DMS114 treated with DMSO at 0.1 percent for 48 hours (cell line): ENCODE results near the gene AGAP1.

ENCODE experiments used
- DNase-seq: peaks from one replicate; lab custom pipeline; 2025; ENCODE audit not compliant: unreplicated experiment; lab: John Stamatoyannopoulos, UW

The AGAP1 gene

DNA sequence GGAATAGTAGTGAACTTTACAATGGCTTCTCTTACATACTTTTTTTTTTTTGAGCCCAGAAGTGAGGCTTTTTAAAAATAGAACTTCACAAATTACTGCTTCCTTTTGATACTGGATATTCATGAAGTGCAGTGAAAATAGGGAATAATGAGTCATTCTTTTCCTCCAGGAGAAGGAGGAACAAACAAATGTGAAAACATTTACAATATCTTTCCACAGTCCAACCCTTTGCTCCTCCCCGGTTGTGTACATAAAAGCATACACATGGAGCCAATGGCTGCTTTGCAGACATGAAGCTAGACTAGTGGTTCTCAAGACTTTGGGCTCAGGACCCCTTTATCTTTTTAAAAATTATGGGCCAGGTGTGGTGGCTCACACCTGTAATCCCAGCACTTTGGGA lies 407.4 kb downstream of the AGAP1 start:
- no peak for DNase-seq

DNA sequence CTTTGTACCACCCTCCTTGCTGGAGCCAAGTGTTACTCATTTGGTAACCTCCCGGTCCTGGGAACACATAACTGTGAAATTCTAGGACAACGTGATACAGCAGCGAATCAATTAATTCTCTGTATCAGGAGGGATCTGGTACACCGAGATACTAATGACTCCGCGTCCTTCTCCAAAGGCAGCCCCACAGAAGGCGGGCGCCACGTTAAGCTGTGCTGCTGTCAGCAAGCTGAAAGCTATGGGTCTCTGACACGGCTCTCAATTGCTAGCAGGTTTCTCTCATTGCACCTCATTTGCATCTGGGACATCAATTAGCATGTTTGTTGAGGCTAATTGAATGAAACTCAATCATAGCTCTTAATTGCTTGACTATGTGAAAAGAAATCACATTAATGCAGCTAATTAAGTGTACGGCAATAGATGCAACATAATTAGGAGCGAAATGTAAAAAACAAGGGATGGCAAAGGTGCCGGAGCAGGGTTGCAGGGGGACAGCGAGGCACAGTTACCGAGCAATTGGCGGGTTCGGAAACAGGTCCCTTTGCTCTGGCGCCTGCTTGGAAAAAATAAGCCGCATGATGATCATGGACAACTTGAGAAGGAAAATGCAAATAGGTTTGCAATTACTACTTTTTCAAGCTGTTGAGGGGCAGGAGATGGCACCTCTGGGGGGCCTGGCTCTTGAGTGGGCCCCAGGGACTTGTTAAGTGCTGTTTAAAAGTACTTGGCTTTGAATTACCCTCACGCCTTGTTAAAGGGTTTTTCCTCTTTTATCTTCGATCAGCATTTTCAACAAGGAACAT lies 410.1 kb downstream of the AGAP1 start:
- DNase-seq, result no peak

DNA sequence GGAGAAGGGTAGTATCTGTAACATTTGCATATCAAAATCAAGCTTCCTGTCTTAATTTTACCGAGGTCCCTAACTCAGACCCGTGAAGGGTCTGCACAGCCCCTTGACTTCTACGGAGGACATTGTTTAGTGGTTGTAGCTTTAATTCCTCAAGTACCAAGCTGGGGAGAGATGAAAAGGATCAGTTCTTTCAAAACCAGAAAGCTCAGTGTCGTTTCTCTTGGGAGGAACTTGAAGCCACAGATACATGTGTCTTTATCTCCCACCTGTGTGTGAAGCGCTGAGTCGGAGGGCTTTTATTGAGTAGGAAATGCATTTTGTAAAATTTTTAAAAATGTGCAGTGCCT lies 410.7 kb downstream of the AGAP1 start:
- no peak for DNase-seq

DNA sequence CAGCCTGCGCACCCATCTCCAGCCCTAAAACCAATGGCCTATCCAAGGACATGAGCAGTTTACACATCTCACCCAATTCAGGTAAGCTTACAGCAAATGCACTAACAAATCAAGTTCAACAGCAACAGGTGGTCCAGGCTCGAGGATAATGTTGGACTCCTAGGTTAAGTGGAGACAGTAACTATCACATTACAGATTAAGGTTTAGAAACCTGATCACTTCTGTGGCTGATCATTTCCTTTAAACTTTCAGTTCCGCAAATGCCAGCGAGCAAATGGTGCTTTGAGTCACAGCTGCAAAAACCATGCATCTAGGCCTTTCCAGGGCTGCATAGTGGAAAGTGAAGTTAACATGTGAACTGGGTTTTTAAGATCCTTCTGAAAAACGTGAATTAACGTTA lies 415.0 kb downstream of the AGAP1 start:
- no peak for DNase-seq

DNA sequence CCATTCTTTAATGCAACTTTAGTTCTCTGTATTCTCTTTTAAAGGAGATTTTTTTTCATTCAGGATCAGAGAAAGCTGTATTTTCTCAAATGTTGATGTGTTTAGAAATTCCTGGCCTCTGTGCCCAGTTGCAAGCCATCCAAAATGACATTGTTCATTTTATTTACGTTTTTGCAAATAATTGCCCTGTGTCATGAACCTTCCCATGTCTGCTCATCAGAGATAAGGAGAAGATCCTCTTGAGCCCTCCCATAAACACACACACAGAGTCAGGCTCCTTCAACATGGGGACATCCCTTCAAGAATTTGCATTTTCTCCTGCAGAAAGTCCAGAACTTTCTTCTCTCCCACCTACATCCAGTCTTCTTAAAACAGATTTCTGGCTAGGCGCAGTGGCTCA lies 415.5 kb downstream of the AGAP1 start:
- DNase-seq, result no peak

DNA sequence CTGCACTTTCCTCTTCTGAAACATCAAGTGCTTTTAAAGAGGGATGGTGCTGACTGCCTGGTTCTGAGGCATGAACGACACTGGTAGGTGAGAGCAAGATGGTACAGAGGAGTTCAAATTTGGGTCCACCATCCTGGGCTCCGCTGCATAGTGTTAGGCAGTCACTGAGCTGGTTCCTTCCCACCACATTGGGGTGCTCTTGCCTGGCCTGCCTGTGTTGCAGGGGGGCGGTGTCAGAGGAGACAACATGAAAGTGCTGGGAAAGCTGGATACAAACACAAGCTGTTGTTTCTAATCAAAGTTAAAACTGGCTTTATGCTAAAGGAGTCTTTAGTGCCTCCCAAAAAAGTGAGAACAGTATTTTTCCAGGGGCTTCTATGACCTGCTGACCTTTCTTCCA lies 416.2 kb downstream of the AGAP1 start:
- no peak for DNase-seq

DNA sequence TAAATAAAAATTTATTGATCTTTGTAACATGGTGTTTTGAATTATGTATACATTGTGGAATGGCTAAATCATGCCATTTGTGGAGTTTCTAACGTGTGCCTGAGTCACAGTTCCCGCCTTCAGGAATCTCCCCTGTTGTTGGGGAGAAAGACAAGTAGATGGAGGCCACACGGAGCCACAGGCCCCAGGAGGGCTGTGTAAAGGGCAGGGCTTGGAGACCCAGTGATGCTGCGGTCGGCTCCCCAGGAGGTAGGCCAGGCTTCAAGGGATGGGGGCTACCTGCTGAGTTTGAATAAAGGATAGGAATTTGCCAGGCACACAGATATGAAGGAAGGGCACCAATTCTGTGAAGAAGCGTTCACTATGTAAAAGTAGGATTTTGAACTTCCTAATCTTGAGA lies 417.3 kb downstream of the AGAP1 start:
- DNase-seq, result no peak

DNA sequence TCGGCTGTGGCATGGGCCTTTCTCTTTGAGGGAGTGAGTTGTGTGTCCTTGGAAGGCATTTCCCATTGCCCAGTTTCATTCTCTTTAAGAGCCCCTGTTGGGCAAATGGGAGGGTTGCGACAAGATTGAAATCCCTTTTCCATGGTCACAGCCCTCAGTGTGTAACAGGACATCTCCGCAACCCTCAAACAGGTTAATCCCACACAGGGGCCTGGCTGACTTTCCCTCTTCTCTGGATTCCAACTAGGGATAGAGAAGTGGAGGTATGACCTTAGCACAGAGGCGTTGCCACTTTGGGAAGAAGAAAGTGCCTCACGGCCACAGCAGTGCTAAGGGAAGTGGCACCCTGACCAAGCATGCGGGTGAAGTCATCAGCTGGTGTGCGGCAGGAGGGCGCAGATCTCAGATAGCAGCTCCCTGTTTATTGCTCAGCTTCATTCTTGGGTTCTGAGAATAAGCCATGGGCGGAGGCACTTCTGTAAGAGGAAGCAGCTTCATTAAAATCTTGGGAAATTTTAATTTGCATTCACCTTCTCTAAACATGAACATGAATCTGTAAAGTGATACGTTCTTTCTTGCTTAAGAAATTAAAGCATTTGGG lies 417.9 kb downstream of the AGAP1 start:
- no peak for DNase-seq

DNA sequence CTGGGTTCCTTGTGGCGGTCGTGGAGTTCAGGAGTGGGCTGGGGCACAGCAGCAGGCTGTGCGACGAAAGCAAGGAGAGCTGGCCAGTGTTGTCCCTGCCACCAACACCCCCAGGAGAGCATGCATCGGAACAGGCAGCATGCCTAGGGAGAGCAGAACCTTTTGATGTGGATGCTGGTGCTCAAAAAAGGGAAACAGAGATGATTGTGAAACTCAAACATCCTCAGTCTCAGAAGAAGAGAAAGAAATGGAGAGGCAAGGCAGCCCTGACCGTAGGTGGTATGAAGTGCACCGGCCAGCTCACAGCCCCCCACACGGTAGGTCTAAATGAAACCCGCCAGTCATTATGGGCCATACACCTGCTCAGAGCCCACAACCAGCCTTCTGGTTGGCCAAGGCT lies 420.9 kb downstream of the AGAP1 start:
- no peak for DNase-seq

DNA sequence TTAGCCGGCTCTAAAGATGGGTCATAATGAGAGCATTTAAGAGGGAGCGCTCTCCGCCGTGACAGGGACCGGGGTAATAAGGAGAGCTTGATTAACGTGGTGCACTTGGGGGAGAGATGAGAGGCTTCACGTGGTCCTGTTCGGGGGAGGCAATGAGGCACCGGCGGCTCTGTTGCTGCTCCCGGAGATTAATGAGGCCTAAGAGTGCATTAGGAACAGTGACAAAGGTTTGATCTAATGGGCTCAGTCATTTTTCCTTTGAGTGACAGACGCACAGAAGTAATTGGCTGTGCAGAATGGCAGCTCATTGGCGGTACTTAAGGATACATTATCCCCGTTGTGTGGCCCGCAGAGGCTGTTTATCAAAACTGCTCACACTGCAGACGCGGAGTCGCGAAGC lies 423.7 kb downstream of the AGAP1 start:
- no peak for DNase-seq

DNA sequence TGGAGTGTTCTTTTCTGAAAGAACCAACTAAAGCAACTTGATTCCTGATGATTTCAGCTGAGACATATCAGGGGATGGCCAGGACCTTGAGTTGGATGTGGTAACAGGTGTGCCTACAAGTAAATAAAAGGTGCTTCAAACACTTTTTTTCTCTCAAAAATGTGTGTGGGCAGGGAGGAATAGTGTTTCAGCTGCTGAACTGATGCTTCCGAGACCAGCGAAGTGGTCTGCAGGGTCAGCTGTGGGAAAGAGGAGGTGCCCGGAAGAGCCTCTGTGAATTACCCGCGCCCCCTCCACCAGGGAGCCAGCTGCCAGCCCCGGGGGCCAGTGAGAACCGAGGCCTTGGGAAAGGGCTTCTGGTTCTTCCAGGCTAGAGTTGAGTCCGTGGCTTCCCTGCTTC lies 425.0 kb downstream of the AGAP1 start:
- no peak for DNase-seq

DNA sequence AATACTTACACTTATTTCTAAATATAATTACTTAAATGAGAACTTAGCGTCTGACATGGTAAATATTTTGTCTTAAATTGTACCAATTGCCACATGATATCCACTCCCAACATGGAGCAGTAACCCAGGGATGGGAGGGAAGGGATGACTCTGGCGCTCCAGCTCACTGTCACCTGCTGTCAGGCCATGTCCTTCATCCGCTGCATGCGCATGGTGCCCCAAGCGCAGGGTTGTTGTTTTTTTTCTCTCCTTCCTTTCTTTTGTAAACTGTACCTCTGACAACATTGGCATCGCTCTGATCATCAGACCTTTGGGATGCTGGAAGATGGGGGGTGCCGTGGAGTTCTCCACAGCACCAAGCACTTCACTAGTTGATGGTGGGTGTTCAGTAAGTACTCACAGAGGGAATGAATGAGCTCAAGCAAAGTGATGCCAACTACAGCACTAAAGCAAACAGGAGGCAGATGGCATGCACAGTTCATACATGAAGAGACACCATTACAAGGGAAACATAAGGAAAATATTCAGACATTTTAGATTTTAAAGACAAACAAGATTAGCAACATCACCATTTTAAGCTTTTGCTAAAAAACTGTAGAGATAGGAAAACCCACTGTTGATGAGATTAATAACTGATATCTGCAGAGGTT lies 426.5 kb downstream of the AGAP1 start:
- DNase-seq, result no peak

DNA sequence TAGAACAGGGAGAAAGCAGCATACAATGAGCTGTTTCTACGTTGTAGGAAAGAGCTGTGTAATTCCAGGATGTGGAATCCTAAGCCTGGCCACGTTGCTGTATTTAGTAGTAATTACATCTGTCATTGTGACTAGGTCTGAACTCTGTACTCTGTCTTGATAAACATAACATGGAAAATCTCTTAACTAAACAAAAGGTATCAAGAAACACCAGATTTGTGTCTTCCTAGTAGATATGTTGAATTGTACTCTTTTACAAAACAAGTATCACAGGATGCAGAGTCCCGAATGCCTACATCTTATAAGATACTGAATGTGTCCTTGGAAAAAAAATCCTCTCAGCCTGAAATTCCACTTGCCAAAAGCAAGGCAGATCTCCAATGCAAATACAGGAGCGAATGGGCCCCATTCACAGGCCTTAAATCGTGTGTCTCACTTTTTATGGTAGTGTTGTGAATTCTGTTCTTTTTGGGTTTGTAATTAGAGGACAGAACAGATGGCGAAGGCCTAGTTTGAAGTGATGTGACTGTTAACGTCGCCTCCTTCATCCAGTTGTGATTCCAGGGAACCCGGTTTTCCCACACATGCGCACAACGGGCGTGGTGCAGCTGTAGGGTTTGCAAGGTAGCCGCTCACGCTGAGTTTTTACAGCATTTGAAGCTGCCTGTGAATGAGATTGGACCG lies 427.8 kb downstream of the AGAP1 start:
- no peak for DNase-seq

DNA sequence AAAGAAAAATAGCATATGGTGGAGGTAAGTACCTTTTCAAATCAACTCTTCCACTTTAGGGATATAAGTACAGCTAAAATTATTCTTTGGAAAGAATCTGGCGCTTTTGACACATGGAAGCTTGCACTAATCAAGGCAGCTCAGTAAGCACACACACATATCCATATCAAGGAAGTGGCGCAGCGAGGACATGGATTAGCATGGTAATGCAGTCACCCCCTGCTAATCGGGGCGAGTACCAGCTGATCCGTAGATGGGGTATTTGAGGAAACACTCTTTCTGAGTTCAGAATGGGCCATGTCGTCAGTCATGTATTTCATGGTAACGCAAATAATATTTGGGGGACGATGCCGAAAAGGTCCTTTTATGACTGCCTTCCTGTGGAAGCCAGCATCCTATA lies 429.0 kb downstream of the AGAP1 start:
- DNase-seq, result no peak

DNA sequence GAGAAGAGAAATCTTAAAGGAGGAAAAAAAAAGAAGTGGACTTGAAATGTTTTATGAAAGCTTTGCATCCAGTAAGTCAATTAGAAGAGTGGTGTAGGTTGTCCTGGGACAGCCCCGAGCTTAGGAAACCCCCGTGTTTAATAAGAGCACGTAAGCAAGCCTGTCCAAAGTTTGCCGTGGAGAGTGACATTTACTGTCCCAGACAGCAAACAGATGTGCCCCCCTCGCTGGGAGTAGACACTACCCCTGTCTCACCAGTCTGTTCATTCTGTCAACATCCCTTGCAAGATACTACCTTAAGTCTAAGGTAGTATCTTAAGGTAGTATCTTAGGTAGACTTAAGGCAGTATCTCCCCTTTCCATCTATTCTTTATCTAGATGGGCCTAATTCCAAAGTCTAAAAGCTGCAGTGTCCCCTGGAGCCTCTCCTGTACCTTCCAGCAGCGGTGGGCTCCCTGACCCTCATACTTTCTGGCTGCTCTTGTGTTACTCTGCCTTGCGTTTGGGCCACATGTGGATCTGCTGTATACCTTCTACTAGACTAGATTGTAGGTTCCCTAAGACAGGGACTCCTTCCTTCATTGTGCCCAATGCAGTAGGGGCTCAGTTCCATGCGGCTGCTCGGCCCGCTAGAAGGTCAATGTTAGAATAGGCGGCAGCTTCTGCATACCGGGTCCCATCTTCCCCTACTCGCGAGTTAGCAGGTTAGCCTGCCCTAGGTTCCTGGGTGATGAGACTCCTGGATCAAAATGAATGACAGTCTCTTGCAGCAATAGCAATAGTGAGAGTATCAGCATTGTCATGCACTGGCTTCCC lies 430.2 kb downstream of the AGAP1 start:
- no peak for DNase-seq

DNA sequence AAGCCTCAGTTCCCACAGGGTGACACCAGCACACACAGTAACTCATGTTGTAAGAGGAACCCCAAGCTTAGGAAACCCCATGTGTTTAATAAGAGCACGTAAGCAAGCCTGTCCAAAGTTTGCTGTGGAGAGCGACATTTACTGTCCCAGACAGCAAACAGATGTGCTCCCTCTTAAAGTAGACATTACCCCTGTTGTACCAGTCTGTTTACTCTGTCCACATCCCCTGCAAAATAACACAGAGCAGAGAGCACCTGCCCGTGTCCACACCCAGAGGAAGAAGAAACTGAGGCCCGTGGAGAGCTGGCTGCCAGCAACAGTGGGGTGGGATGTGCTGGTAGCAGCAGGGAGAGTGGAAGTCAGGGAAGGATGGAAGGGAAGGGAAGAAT lies 430.8 kb downstream of the AGAP1 start:
- no peak for DNase-seq

DNA sequence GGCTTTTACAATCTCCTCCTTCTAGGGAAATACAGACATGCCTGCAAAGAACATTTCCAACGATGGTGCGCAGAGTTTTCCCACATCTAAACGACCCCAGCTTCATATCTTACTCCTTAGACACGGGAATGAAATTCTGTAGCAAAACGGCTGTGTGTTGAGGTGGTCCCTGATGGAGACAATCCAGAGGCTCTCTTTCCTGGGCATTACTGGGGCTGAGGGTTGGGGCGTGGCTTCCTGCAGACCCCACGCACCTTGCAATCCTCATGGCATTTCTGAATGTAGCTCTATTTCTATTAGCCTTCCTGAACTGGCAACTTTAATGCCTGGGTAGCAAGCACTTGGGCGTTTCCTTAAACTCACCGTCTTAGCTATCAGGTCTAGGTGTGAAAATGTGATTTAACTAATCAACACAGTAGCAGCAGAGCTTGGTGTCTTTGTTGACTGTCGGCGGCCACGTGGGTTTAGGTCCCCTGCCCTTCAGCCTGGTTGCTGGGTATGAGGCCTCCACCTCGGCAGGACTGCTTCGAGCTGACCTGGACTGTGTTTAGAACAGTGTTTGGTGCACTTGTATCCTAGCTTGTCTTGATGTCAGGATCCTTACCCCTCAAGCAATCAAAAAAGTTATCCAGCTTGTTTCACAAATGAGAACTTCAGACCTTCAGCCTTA lies 431.5 kb downstream of the AGAP1 start:
- DNase-seq, result no peak

DNA sequence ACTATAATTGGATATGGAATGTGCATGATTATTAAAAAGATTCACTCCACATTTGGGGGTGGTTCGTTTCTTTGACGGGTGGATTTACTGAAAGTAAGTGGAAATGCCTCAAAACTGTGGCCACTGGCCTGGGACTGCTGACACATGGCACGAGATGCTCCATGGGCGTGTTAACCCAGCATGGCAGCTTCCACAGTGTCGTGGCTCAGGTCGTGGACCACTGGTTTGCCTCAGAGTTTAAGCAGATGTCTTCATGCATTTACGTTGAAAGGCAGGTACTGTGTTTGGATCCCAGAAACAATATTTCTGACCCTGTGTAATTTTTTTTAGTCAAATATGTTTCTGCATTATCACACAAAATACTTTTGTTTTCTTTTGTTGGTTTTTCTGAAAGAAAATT lies 432.4 kb downstream of the AGAP1 start:
- DNase-seq, result no peak

DNA sequence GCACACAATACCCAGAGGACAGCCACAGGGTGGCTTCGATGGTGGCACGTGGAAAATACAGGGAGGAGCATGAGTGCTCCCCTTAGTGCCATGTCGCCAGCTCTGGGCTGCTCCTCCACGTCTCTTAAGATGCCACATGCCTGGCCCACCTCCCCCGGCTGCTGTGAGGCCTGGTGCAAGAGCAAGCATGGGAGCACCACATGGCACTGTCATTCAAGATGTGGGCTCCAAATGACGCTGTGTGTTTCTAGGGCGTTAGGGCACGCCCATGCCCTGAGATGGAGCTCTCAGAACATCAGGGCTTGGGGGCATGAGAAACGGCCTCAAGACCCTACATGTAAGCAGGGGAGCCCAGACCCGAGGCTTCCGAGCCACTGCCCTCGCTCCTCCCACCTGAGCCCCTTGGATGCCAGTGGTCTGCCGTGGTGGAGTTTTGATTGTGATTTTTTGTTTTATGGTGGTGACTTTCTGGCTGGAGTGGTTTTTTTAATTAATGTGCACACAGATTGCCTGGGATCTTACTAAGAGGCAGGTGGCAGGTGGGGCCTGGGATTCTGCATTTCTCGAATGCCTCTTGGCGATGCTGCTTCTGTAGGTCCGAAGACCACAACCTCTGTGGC lies 435.0 kb downstream of the AGAP1 start:
- no peak for DNase-seq

DNA sequence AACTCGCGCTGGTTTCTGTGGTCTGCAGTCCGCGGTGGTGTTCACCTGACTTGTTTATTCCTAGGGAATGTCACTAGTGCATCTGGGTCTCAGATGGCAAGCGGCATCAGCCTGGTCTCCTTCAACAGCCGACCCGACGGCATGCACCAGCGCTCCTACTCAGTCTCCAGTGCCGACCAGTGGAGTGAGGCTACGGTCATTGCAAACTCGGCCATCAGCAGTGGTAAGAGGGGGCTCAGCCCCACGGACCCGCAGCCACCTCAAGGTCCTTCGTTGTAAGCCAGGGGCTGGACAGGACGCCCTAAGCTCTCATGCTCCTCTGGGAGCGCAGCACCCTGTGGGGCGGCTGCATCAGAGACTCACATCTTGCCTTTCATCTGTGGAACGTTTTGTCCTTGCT lies 436.9 kb downstream of the AGAP1 start:
- no peak for DNase-seq
